SH-SY5Y (cell line): ENCODE results near the gene SNX17.

Source experiments
- GATA2 ChIP-seq: IDR thresholded peaks from 2 replicates; pipeline ENCODE4 v1.6.1; 2011; ENCODE audit warnings: mild to moderate bottlenecking, low read depth, low read length
- GATA3 ChIP-seq: IDR thresholded peaks from 2 replicates; pipeline ENCODE4 v1.6.1; 2011; ENCODE audit warnings: low read depth, mild to moderate bottlenecking, low read length, moderate library complexity

- TF ChIP-seq GATA2 (no peak), GATA3 (no peak)
Observed at GRCh38 chr2:27416151-27416550, 45.7 kb downstream of the SNX17 start.
